KOPT-K1 (cell line): Measurements from ENCODE around the gene CETP.

Experiments
- H3K27ac ChIP-seq: fragments of 200-600 bp; sonication (generic); 2 replicates; pipeline ENCODE4 v1.5.1; 2016; ENCODE audit warnings: antibody characterized with exemption, mild to moderate bottlenecking, low read depth, low read length; ENCODE audit not compliant: poor library complexity, severe bottlenecking
- H3K36me3 ChIP-seq: fragments of 200-600 bp; sonication (generic); 2 replicates; pipeline ENCODE4 v1.5.1; 2017; ENCODE audit warnings: antibody characterized with exemption, mild to moderate bottlenecking, low read length, moderate library complexity; ENCODE audit not compliant: insufficient read depth
- H3K9me3 ChIP-seq: fragments of 200-600 bp; sonication (generic); 2 replicates; pipeline ENCODE4 v1.5.1; 2017; ENCODE audit warnings: antibody characterized with exemption, low read length, mild to moderate bottlenecking; ENCODE audit not compliant: insufficient read depth, poor library complexity, severe bottlenecking

CETP gene

DNA sequence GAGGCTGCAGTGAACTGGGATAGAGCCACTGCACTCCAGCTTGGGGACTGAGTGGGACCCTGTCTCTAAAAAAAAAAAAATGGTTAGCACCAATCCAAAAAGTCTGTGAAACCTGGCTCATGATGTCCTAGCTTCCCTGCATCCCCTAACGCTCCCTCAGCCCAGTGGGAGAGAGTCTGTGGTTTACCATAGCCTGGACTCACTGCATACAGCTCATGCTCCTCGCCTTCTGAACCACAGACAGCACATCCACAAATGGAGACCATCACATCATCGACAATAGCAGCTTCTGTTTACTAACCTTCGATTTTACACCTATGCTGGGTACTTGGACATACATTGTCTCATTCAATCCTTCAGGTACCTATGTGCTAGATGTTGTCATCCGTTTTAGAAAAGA lies 71.2 kb downstream of the CETP start:
- H3K27ac ChIP-seq: no peak overlapping the region
- H3K9me3 ChIP-seq: no peaks in the 10 kb centered on the region
- H3K36me3 ChIP-seq: peaks cover 6% of the 10 kb centered on the region; the same call in 1 of the 2 replicates
